ENCODE results near the gene PHF14.

DNA sequence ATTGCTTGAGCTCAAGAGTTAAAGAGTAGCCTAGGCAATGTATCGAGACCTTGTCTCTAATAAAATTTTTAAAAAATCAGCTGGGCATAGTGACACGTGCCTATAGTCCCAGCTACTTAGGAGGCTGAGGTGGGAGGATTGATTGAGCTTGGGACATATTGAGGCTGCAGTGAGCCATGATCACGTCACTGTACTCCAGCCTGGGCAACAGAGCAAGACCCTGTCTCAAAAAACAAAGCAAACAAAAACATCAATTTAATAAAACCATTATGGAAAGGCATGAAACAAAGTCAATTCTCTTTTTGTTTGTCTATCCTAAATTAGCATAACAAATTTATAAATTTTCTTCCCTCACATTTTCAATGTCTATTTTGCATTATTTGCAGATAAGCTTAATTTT lies 108.4 kb downstream of the PHF14 start:
- no peak for TF ChIP-seq ZC3H10 (CRISPR knock-in tag; IDR thresholded peaks at IDR 0.05)
- no peak for TF ChIP-seq ZNF70 (CRISPR knock-in tag; IDR thresholded peaks at IDR 0.05)
- TF ChIP-seq, protein P1, sequence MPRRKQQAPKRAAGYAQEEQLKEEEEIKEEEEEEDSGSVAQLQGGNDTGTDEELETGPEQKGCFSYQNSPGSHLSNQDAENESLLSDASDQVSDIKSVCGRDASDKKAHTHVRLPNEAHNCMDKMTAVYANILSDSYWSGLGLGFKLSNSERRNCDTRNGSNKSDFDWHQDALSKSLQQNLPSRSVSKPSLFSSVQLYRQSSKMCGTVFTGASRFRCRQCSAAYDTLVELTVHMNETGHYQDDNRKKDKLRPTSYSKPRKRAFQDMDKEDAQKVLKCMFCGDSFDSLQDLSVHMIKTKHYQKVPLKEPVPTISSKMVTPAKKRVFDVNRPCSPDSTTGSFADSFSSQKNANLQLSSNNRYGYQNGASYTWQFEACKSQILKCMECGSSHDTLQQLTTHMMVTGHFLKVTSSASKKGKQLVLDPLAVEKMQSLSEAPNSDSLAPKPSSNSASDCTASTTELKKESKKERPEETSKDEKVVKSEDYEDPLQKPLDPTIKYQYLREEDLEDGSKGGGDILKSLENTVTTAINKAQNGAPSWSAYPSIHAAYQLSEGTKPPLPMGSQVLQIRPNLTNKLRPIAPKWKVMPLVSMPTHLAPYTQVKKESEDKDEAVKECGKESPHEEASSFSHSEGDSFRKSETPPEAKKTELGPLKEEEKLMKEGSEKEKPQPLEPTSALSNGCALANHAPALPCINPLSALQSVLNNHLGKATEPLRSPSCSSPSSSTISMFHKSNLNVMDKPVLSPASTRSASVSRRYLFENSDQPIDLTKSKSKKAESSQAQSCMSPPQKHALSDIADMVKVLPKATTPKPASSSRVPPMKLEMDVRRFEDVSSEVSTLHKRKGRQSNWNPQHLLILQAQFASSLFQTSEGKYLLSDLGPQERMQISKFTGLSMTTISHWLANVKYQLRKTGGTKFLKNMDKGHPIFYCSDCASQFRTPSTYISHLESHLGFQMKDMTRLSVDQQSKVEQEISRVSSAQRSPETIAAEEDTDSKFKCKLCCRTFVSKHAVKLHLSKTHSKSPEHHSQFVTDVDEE (CRISPR knock-in tag; IDR thresholded peaks at IDR 0.05), result no peak
- TF ChIP-seq, protein P2, sequence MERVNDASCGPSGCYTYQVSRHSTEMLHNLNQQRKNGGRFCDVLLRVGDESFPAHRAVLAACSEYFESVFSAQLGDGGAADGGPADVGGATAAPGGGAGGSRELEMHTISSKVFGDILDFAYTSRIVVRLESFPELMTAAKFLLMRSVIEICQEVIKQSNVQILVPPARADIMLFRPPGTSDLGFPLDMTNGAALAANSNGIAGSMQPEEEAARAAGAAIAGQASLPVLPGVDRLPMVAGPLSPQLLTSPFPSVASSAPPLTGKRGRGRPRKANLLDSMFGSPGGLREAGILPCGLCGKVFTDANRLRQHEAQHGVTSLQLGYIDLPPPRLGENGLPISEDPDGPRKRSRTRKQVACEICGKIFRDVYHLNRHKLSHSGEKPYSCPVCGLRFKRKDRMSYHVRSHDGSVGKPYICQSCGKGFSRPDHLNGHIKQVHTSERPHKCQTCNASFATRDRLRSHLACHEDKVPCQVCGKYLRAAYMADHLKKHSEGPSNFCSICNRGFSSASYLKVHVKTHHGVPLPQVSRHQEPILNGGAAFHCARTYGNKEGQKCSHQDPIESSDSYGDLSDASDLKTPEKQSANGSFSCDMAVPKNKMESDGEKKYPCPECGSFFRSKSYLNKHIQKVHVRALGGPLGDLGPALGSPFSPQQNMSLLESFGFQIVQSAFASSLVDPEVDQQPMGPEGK (CRISPR knock-in tag; IDR thresholded peaks at IDR 0.05; ENCODE audit: borderline replicate concordance), result no peak
